ENCODE measurements around the gene MYLK3.
"Not testable (repeated sequence)": the region's sequence is repeated elsewhere in the genome, so short reads cannot be mapped to it uniquely, and the experiment has no call there.

The MYLK3 gene

DNA sequence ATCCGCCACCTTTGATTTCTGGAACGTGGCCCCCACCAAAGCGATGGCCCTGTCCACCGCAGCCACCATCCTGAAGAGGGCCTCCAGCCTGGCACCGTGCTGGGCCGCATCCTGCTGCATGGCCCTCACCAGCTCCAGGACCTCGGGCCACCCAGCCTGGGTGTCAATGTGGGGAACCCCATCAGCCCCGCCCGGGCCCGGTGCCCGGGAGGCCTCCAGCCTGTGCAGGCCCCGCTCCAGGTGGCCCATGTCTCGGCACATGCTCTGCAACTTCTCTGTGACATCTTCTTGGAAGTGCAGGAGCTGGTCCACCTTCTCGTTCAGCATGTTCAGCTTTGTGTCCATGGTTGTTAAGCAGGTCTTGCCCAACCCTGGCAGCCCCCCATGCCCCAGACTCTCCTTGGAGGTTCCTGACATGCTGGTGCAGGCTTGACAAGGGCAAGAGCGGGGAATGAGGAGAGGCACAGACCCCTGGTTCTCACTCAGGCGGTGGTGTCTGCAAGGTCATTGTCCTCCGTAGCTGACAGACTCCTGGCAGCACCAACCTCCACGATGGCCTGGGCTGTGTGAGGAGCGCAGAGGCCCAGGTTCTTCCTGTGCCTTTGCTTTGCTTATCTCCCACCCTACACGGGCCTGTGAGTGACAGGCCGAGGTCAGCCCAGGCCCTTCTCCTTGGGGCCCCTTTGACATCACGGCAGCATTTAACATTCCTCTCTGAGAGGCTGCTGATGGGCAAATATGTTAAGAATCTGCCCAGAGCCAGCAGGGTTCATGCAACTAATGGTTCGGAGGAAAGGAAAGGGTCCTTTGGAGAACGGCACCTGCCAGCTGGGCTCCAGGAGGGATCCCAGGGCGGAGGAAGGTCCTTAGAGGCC is at the start of gene MYLK3:
Gene MYLK3, minus strand, starts transcription at position 568 of the 875 bp plus-strand sequence. Its CDS starts 151 bp downstream, at position 417.
- no peak for DNase-seq

DNA sequence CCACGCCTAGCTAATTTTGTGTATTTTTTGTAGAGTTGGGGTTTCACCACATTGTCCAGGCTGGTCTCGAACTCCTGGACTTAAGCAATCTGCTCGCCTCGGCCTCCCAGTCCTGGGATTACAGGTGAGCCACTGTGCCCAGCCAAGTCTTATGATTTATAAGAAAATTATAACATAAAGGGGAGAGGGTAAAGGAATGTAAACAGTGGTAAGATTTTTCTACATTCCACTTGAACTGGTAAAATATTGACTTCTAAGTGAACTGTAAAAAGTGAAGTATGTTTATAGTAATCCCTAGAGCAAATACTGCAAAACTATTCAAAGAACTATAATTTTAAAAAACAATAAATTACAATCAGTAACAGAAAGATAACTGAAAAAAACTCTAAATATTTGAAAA is 49.4 kb upstream of the MYLK3 start:
- no peak for DNase-seq

DNA sequence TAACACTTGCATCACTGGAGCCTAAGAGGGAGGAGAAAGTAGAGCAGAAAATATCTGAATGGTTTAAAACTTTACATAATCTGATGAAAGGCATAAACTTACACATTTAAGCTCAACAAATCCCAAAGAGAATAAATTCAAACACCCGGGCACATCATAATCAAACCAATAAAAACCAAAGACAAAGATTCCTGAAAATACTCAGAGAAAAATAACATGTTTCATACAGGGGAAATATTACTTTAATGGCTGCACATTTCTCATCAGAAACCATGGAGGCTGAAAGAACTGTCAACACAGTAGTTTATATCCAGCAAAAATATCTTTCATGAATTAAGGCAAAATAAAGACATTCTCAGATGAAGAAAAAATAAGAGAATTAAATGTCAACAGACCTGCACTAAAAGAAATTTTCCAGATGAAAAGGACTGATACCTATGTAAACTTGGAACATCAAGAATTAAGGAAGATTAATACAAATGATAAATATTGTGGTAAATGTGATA is 48.7 kb upstream of the MYLK3 start:
- no peak for DNase-seq

DNA sequence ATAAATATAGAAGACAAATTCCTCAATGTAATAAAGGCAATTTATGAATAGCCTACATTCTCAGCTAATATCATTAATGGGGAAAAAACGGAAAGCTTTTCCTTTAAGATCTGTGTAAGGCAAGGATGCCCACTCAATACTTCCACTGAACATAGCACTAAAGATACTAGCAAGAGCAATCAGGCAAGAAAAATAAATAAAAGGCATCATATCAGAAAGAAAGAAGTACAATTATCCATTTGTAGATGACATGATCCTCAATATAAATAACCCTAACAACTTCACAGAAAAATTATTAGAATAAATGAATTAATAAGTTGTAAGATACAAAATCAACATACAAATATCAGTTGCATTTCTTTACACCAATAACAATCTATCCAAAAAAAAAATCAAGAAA is 45.7 kb upstream of the MYLK3 start:
- no peak for DNase-seq

DNA sequence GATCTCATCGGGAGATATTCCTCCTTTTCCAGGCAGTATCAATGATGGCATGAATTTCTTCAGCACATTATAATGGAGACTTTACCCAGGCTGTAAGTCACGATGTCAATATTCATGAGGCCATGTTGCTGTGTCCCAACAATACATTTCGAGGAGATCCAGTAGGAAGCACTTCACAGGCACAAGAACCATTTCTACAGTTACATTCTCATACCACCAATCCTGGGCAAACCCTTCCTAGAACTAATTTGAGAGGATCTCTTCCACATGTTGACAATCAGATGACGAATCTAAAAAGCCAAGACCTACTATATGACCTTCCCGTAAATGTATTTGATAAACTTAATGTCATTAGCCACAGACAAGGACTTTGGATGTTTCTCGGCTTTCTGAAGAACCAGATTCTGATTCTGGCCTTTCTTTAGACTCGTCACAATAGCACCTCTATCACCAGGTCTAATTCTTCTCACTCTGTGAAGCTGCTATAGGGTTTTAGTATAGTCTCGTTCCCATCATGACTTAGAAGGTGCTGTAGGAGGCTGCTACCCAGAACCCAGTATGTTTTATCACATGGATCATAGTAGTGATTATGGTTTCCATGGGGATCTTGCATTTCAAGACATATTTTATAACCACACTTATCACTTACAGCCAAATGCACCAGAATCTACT is 42.6 kb upstream of the MYLK3 start:
- DNase-seq = no peak

DNA sequence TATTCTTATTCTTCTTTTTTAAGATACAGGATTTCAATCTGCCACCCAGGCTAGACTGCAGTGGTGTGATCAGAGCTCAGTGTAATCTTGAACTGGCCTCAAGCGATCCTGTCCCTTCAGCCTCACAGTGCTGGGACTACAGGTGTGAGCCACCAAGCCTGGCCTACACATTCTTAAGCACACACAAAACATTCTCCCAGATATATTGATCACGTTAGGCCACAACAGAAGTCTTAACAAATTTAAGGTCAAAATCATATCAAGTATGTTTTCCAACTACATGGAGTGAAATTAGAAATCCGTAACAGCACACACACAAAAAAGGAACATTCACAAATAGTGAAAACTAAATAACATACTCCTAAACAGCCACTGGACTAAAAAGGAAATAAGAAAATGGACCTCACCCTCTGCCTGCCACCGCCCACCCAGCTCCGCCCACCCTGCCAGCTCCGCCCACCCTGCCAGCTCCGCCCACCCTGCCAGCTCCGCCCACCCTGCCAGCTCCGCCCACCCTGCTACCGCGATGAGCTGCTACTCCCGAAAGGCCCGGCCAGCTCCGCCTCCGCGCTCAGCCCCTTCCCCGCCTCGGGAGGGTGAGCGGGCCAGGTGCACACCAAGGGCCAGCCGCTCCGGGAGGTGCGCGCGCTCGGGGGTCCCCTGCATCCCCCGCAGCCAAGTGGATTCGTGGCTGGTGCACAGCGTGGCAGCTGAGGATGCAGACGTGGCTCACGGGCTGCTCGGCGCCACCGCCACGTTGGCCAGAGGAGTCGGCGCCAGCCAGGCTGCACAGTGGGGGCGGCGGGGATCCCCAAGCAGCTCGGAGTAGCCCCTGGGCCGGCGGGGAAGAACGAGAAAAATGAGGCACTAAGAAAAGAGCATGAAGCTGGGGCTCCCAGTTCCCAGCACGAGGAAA is 41.6 kb upstream of the MYLK3 start:
- DNase-seq = peak; percentile 33

DNA sequence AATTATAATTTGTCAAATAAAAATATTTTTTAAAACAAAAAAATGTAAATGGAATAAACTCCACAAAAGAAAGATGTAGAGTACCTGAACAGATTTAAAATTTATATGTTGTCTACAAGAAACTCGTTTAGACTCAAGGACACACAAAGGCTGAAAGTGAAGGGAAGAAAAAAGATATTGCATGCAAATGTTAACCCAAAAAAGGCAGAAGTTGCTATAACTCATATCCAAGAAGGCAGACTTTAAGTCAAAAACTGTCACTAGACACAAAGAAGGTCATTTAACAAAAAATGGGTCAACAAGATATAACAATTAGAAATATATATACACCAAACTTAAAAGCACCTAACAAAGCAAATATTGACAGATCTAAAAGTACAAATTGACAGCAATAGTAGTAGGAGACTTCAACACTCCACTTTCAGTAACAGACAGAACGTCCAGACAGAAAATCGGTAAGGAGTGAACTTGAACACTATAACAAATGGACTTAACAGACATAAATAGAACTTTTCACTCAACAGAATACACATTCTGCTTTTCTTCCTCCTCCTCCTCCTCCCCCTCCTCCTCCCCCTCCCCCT is 40.8 kb upstream of the MYLK3 start:
- DNase-seq = no peak

DNA sequence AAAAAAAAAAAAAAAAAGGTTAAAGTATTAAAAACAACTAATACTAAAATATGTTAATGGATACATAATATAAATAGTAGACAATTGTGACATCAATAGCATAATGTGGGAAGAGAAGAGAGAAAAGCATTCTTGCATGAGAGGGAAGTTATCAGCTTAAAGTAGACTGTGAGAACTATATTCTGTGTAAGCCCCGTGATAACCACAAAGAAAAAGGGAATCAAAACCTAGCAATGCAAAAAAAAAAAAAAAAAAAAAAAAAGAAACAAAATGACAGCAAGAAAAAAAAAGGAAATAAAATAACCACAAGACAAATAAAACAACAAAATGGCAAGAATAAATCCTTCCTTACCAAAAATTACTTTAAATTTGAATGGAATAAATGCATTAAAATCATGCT is 39.8 kb upstream of the MYLK3 start:
- no peak for DNase-seq

DNA sequence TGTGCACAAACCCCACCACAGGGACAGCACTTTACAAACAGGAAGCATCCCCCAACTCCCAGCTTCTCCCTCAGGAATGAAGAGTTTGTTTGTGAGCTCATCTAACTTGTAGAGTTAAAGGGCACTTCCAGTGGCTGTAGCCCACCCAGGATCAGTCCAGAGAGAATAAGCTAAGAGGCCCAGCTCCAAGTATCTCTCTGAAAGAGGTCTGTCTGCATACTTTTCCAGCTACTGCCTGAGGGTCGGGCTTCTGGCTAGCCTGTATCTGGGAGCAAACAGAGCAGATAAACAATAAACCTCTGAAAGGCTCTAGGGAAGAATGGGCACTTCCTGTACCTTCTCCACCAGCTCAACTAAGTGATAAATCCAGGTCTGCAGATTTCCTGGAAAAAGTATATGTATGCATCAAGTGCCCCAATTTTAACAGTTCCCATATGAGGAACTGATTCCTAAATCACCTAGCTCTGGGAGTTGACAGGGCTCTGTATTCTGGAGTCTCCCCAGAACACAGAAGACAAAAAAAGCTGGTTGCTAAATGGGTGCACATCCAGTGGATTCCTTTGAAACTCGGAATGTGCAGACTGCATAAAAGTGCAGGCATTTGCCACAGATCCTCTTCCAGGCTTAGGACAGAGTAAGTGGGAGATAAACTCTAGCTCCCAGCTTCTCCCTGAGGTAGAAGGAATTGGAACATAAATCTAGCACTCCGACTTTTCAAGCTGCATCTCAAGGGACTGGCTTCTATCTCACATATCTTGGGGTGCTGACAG is 37.1 kb upstream of the MYLK3 start:
- no peak for DNase-seq

DNA sequence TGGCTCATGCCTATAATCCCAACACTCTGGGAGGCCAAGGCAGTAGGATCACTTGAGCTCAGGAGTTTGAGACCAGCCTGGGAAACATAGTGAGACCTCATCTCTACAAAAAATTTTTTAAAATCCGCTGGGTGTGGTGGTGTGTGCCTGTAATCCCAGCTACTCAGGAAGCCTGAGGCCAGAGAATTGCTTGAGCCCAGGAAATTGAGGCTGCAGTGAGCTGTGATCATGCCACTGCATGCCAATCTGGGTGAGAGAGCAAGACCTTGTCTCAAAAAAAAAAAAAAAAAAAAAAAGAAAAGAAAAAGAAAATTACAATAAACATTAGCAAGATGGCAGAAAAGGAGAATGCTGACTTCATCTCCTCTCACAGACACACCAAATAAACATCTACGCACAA is 36.4 kb upstream of the MYLK3 start:
- not testable (repeated sequence) for DNase-seq

DNA sequence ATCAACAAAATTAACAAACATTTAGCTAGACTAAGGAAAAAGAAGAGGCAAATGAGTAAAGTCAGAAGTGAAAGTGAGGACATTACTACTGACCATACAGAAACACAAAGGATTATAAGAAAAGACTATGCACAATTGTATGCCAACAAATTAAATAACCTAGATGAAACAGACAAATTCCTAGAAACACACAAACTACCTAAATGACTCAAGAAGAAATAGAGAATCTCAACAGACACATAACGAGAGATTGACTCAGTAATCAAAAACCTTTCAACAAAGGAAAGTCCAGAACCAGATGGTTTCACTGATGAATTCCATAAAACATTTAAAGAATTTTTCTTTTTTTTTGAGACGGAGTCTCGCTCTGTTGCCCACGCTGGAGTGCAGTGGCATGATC is 35.7 kb upstream of the MYLK3 start:
- no peak for DNase-seq

DNA sequence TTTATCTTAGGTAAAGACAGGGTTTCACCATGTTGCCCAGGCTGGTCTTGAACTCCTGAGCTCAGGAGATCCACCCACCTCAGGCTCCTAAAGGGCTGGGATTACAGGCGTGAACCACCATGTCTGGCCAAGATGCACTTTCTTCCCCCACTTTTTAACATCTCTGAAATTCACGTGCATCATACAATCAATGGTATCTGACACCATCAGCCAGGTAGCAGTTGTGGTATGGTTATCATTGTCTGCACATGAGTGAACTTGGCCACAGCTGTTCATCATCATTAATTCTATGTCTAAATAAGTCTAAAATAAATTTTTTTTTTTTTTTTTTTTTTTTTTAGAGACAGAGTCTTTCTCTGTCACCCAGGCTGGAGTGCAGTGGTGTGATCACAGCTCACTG is 34.2 kb upstream of the MYLK3 start:
- DNase-seq = no peak

DNA sequence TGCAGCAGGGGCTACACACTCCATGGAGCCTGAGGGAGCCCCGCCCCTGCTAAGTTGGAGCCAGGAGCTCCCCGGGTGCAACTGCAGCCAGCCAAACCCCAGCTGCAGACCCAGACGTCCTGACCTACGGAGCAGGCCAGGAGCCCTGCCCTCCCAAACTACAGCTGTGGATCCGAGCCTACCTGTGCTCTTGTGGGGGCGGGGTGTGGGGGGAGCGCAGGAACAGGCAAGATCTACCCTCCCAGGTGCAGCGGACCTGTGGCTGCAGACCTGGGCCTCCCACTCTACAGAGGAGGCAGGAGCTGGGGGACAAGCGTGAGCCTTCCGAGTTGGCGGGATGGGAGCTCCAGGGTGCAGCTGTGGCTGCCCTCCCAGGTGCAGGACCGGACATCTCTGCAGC is 29.7 kb upstream of the MYLK3 start:
- no peak for DNase-seq

DNA sequence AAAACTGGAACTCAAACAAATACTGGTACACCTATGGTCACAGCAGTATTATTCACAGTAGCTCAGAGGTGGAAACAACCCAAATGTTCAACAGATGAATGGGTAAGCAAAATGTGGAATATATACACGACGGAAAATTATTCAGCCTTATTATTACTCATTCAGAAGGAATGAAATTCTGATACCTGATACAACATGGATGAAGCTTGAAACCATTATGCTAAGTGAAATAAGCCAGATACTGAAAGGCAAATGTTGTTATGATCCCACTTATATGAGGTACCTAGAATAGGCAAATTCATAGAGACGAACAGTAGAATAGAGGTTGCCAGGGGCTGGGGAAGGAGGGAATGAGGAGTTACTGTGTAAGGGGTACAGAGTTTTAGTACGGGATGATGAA is 27.1 kb upstream of the MYLK3 start:
- DNase-seq = no peak

DNA sequence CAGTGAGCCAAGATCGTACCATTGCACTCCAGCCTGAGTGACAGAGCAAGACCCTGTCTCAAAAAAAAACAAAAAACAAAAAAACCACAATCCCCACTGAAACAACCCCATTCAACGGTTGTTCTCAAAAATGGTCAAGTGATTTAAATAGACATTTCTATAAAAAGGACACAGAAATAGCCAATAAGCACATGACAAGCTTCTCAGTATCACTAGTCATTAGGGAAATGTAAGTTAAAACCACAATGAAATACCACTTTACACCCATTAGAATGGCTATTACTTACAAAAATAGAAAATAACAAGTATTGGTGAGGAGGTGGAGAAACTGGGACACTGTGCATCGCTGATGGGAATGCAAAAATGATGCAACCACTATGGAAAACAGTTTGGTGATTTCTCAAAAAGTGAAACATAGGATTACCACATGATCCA is 26.6 kb upstream of the MYLK3 start:
- no peak for DNase-seq

DNA sequence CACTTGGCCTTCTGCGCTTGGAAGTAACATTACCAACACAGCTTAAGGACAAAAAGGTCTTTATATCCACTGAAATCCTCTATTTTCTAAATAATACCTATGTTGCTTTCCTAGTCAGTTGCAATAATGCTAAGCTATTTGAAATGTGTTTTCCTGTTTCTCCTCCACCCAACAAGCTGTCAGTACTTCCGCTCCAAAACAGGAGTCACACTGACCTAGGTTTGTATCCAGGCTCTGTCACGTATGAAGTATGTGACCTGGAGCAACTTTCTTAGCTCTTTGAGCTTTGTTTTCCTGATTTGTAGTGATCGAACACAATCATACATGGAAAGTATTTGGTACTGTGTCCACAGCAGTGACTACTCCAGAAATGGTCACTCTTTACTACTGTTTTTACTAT is 24.3 kb upstream of the MYLK3 start:
- DNase-seq = no peak

DNA sequence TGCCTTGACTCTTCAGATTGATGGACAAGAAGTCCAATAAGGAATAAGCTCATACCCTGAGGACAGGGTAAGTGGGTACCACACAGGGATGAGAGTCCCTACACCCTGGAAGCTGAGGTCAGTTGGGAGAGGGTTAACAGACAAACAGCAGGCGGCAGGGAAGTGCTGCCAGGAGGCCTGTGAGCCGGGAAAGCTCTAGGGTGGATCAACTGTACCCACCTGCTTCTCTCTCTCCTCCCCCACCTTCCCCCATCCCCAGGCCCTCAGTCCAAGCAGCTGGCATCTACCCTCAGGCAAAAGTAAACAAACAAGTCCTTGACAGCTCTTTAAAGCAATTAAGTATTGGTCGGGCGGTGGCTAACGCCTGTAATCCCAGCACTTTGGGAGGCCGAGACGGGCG is 20.7 kb upstream of the MYLK3 start:
- DNase-seq = peak; percentile 62

DNA sequence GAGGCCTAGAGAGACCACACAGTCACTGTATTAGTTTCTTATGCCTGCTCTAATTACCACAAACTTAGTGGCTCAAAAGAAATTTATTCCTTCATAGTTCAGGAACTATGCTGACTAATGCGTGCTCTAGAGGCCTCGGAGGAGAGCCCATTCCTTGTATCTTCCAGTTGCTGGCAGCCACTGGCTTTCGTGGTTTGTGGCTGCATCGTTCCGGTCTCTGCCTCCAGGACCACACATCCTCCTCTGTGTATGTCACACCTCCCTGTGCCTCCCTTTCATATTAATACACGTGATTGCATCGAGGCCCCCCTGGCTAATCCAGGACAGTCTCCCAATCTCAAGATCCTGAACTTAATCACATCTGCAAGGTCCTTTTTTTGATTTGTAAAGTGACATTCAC is 16.9 kb upstream of the MYLK3 start:
- no peak for DNase-seq

DNA sequence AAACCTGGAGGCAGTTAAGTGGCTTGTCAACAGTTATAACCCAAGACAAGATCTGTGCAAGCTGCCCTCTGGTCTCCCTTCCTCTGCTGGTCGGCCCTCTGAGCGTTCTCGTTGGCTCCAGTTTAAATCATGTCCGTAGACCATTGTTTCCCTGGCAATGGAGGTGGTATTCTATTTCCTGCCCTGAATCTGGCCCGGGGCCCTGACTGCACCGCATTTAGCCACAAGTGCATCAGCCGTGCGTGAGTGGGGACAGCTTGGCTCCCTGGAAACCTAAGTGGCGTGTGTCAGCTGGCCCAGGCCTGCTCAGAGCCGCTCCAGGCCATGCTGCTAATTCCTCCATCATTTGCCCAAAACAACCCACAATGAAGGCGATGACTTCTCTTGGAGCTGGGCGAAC is 15.0 kb upstream of the MYLK3 start:
- no peak for DNase-seq

DNA sequence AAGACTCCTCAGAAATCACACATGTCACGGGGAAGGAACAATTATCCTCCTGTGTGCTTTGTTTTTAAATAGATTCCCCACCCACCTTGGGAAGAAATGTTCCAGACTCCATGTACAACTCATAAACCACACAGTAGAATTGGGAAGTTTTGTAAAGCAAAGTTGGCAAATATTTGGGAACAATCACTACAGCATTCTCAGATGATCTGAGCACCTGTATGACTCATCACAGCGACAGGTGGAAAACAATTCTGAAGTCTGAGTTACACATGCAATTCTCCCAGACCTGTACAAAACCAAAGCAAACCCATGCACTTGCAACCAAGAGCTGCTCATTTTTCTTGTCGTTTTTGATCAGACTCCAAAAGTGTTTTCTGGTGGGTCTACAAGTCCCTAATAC is 14.4 kb upstream of the MYLK3 start:
- no peak for DNase-seq

DNA sequence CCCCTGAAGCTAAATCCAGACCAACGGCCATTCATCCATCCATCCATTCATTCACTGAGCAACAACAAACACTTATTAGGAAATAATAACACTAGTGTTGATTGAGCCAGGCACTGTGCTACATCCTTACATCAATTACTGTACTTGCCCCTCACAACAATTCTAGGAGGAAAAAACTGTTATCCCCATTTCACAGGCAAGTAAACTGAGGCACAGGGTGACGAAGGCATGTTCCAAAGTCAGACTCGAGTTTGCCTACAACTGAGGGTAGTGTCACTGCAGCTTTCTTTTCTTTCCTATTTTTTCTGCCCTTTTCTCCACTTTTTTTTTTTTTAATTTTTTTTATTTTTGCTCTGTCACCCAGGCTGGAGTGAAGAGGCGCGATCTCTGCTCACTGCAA is 11.2 kb upstream of the MYLK3 start:
- no peak for DNase-seq

Data from NCI-H1436 (cell line).